Measurements from ENCODE around the gene PARD3. TPM values are rescaled to one million over a fixed set of nuclear protein-coding genes. Genes with fewer than 3 reads are reported as not detected.

Gene PARD3
- total RNA-seq, 2 donors from 2014 or later = 32.0 to 61.9 TPM

- no peak overlapping the region for H3K27ac ChIP-seq
- intact Hi-C loops (cut with DNase I) = loop anchor here (10.0 kb wide), 1 partner anchor 524 kb away; no protein-coding TSS in a partner anchor
- H3K27me3 ChIP-seq (replicated peaks; ENCODE audit: insufficient read depth) = no peaks in the 10 kb centered on the region
- no peaks in the 10 kb centered on the region for H3K9me3 ChIP-seq
- H3K4me1 ChIP-seq (replicated peaks) = no peaks in the 10 kb centered on the region
- no peaks in the 10 kb centered on the region for H3K36me3 ChIP-seq
- H3K4me3 ChIP-seq = no peak overlapping the region
- WGBS = 93% methylated on average over 10 of the region's 10 CpGs
- no peak for TF ChIP-seq POLR2AphosphoS5 (IDR thresholded peaks at IDR 0.05)
- TF ChIP-seq POLR2A (IDR thresholded peaks at IDR 0.05) = no peak
- no peak for TF ChIP-seq CTCF (IDR thresholded peaks at IDR 0.05)
- no peak for DNase-seq (ENCODE audit: low spot score)
Measured at GRCh38 chr10:34111179-34111578, 703.9 kb downstream of the PARD3 start.

- TF ChIP-seq POLR2A (IDR thresholded peaks at IDR 0.05) (no peak), POLR2AphosphoS5 (IDR thresholded peaks at IDR 0.05) (no peak), CTCF (IDR thresholded peaks at IDR 0.05) (no peak)
- no peaks in the 10 kb centered on the region for H3K36me3 ChIP-seq
- DNase-seq (ENCODE audit: low spot score) = no peak
- intact Hi-C loops (cut with DNase I) = loop anchor here (10.0 kb wide), 2 partner anchors 525 to 775 kb away; partner anchors contain the start of gene NRP1
- H3K4me3 ChIP-seq = no peak overlapping the region
- no peaks in the 10 kb centered on the region for H3K9me3 ChIP-seq
- no peak overlapping the region for H3K27ac ChIP-seq
- WGBS = 89% methylated on average over 20 of the region's 20 CpGs
- no peaks in the 10 kb centered on the region for H3K4me1 ChIP-seq (replicated peaks)
- no peaks in the 10 kb centered on the region for H3K27me3 ChIP-seq (replicated peaks; ENCODE audit: insufficient read depth)
Measured at GRCh38 chr10:34109952-34110702, 705.0 kb downstream of the PARD3 start.

- no peak for DNase-seq (ENCODE audit: low spot score)
- Histone ChIP-seq H3K4me1 (replicated peaks) (no peaks in the 10 kb centered on the region), H3K36me3 (no peaks in the 10 kb centered on the region), H3K27ac (no peak overlapping the region), H3K9me3 (no peaks in the 10 kb centered on the region), H3K4me3 (no peak overlapping the region), H3K27me3 (replicated peaks; ENCODE audit: insufficient read depth) (no peaks in the 10 kb centered on the region)
- WGBS = 66% methylated on average over 7 of the region's 7 CpGs
- no peak for TF ChIP-seq POLR2A (IDR thresholded peaks at IDR 0.05)
- no peak for TF ChIP-seq POLR2AphosphoS5 (IDR thresholded peaks at IDR 0.05)
- no peak for TF ChIP-seq CTCF (IDR thresholded peaks at IDR 0.05)
- intact Hi-C loops (cut with DNase I) = loop anchor here (10.0 kb wide), 1 partner anchor 775 kb away; the partner anchor contains the start of gene NRP1
Measured at GRCh38 chr10:34109495-34109894, 705.6 kb downstream of the PARD3 start.

GRCh38 chr10:34107626-34108516 is 707.2 kb downstream of the PARD3 start:
- intact Hi-C loops (cut with DNase I) = loop anchor here (10.0 kb wide), 1 partner anchor 773 kb away; the partner anchor contains the start of gene NRP1
- 92% methylated on average over 17 of the region's 17 CpGs for WGBS
- H3K27ac ChIP-seq = no peak overlapping the region
- no peak for DNase-seq (ENCODE audit: low spot score)
- no peaks in the 10 kb centered on the region for H3K27me3 ChIP-seq (replicated peaks; ENCODE audit: insufficient read depth)
- no peaks in the 10 kb centered on the region for H3K9me3 ChIP-seq
- TF ChIP-seq POLR2A (IDR thresholded peaks at IDR 0.05) = no peak
- no peak for TF ChIP-seq POLR2AphosphoS5 (IDR thresholded peaks at IDR 0.05)
- no peak for TF ChIP-seq CTCF (IDR thresholded peaks at IDR 0.05)
- H3K36me3 ChIP-seq = no peaks in the 10 kb centered on the region
- no peak overlapping the region for H3K4me3 ChIP-seq
- no peaks in the 10 kb centered on the region for H3K4me1 ChIP-seq (replicated peaks)
